CD4-positive, alpha-beta T cell treated with Interleukin-6 at 100 ng/mL for 8 hours (primary cell): ENCODE results near the gene SEC14L3.

Experiments used
- DNase-seq: peaks from one replicate; pipeline ENCODE4 v3.0.0-alpha.2; 2020; ENCODE audit warnings: mixed read lengths, low spot score

Gene SEC14L3

DNA sequence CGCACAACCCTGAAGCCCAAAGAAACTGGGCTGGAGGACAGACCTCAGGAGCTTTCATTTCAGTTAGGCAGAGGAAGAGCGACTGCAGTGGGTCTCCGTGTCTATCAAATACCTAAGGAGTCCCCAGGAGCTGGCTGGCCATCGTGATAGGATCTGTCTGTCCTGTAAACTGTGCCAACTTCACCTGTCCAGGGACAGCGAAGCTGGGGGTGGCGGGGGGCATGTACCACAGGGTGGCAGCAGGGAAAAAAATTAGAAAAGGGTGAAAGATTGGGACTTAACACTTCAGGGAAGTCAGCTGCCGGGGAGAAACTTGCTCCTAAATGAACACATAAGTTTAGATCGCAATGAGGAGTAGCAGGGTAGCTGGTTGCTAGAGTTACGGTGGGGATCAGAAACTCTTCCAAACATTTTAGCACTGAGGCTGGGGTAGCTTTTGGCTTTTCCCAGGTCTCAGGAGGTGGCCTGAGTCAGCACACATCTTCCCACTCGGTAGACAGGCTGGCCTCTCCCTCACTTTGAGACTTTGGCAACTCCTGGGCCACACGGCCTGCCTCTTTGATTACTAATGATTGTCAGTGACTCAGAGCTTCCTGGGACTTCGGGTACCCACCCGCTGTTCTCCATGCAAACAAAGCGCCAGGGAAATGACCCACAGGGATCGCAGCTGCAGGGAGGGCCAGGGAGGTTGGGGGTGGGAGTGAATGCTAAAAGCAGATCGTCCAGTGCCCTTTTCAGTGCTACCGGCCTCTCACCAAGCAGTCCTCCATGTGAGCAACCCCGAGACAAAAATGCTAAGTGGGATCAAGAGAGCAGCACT, 49.1 kb downstream of the SEC14L3 start:
- no peak for DNase-seq

DNA sequence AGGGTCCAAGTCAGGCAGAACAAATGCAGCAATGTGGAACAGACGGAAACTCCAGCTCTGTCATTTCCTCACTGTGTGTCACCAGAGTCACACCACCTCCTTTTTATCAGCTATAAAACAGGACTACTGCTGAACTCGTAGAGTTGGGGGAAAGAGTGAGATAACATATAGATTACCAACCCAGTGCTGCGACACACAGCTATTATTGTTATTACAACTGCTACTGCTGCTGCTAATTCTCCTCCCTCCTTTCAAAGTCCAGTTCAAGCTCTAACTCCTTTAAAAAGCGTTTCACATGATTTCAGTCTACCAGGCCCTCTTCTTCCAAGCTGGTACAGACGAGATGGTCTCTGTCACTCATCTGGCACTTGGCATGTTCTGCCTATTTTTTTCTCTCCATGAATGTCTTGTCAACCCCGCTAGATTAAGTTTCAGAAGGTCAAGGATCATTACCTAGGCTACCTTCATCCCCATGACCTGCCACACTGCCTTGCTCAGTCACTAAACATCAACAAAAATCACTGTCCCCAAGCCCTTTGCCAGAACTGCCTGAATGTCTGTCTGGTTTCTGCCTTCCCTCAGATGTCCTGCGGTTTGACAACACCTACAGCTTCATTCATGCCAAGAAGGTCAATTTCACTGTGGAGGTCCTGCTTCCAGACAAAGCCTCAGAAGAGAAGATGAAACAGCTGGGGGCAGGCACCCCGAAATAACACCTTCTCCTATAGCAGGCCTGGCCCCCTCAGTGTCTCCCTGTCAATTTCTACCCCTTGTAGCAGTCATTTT, 49.9 kb downstream of the SEC14L3 start:
- no peak for DNase-seq

DNA sequence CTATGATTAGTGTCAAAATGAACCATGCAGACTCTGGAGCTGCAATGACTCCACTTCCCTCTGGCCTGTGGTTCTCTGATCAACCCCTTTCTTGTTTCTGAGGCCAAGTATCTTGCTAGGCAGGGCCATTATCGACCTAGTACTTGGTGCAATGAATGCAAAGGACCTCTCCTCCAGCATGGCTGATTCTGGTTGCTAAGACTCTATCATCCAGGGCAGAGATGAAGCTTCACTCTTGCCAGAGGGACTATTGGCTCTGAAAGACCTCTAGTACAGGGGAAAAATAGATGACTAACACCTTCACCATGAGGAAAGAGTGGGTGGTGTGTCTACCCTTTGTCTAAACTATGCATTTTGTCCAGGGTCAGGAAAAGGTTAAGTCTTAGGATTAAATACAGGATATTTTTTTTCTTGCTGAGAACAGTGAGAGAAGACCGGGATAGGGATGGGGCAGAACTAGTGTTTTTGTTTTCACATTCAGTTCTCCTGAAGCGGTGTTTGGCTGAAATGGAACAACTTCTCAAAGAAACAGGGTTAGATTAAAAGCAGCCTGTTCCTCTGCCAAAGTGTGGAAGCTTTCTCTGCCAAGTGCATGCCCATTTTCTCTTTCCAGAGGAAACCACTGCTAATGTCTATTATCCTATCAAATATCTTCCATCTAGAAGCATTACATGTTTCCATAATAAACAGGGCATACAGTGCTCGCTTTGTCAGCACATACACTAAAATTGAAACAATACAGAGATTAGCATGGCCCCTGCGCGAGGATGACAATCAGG, 51.3 kb downstream of the SEC14L3 start:
- no peak for DNase-seq

DNA sequence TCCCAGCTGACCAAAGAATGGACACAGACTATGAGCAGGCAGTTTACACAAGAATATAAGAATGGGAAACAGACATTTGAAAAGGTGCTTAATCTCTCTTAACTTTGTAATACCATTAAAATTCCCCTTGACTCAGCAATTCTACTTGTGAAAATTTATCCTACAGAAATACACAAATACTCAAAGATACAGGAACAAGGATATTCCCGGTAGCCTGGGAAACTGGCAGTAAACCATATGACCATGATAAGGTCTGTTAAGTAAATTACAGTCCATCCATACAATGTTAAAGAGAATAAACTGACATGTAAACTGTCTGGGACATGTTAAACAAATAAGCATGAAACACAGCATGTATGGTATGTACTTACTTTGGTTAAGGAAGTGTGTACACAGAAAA, 55.0 kb downstream of the SEC14L3 start:
- DNase-seq, result no peak

DNA sequence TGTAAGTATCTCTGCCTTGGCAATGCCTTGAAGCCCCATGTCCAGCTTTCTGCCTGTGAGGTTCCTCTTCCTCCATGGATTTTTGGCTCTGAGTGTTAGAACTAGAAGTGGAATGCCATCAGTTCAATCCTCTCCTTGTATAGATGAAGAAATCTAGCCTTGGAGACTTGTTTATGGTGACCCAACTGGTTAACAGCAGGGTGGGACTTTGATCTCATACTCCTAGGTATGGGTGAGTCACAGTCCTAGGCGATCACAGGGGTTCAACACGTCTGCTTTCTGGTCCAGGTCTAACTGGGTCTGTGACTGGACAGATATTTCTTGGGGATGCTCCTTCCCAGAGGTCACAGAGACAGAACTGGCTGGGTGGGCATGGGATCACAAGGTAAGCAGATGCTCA, 55.4 kb downstream of the SEC14L3 start:
- no peak for DNase-seq

DNA sequence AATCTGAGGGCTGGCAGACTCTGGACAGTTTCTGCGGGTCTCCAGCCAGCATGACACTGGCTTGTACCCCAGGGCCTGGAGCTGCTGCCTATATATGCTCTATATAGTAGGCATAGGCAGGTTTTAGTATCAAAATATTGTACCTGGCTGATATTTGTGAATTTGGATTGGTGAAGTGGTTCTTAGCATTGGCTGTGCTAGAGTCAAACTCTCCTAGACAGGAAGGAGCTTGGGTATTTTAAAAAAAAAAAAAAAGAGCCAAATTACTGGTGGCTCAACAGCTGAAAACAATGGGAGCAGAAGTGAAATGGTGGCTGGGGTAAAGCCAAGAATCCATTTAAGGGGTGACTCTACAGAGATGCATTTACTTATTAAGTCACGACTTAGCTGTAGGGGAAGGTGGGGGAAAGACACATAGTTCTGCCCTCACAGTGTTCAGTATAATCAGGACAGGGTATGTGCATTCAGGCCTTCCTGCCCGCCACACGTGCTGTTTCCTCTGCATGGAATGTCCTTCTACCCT, 57.2 kb downstream of the SEC14L3 start:
- no peak for DNase-seq

DNA sequence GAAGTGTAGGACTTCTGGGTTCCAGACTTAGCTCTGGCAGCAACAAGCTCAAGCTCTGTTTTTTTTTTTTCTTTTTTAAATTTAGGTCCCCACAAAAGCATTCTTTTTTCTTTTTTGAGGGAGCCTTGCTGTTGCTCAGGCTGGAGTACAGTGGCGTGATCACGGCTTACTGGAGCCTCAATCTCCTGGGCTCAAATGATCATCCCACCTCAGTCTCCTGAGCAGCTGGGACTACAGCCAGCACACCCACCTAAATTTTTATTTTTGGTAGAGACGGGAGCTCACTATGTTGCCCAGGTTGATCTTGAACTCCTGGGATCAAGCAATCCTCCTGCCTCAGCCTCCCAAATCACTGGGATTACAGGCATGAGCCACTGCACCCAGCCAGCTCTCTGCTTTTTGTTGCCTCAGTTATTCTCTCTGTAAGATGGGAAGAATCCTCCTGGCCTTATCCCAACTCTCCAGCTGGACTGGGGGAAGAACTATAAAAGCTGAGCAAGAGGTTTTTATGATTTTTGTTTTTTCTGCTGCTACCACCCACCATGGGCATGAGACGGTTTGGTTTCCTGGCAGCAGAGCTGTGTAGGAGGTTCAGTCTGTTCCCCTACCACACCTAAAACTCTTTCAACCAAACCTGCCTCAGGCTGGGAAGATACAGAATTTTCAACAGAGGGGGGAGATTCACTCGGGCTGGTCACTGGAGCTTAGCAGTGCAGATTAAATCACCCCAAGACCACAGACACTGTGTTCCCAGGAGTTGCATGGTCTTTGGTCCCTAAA, 57.9 kb downstream of the SEC14L3 start:
- DNase-seq, result peak; percentile 18

DNA sequence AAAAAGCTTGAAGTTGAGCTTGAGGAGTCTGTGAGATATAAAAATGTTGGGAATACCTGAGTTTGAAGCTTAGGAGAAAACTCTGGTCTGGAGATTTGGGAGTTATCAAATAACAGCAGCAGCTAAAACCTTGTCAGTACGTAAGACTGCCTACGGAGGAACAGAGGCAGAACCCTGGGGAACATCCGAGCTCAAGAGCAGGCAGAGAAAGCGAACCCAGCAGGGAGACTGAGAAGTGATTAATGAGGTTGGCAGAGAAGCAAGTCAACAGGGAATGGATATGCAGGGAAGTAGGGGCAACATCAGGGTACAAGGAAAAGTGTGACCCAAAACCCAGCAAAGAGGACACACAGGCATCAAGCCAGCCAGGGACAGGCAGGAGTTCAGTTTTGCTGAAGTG, 58.8 kb downstream of the SEC14L3 start:
- DNase-seq, result no peak

DNA sequence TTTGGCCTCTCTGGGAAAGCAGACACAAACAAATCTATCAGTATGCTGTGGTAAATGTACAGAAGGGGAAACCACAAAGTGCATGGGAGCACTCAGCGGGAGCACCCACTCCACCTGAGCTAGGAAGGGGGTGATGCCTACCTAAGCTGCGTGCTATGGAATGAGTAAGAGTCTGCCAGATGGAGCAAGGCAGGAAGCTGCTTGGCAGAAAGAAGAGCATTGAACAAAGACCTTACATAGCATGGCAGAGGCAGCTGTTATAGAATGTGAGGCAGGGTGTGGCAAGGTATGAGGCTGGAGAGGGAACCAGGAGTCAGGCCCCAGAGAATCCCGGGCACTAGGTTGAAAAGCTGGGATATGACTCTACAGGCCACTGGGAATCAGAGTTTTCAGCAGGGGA, 60.0 kb downstream of the SEC14L3 start:
- DNase-seq, result no peak
